ENCODE measurements around the gene TMEM115.

Gene TMEM115

GRCh38 chr3:50347187-50347813, 12.0 kb downstream of the TMEM115 start:
- TF ChIP-seq ZFP3 (CRISPR knock-in tag; IDR thresholded peaks at IDR 0.05): no peak
- TF ChIP-seq RARB (CRISPR knock-in tag; IDR thresholded peaks at IDR 0.05): no peak
- TF ChIP-seq GLIS3 (CRISPR knock-in tag; IDR thresholded peaks at IDR 0.05): no peak
- TF ChIP-seq TOX (CRISPR knock-in tag; IDR thresholded peaks at IDR 0.05; ENCODE audit: borderline replicate concordance): no peak
- no peak for TF ChIP-seq ISL1 (CRISPR knock-in tag; IDR thresholded peaks at IDR 0.05)
- 0 out of 2 replicates have a peak, but pooled peaks have one; percentile 20 for TF ChIP-seq ZNF70 (CRISPR knock-in tag; IDR thresholded peaks at IDR 0.05)

GRCh38 chr3:50345586-50346234, 13.6 kb downstream of the TMEM115 start, which contains the start of gene ZMYND10:
ZMYND10 (minus strand) TSS chr3:50345732; CDS start chr3:50345579, 153 bp downstream.
- TF ChIP-seq RARB (CRISPR knock-in tag; IDR thresholded peaks at IDR 0.05) (no peak), ARNTL (CRISPR knock-in tag; IDR thresholded peaks at IDR 0.05; ENCODE audit: borderline replicate concordance, low read depth) (no peak), PATZ1 (CRISPR knock-in tag; IDR thresholded peaks at IDR 0.05; ENCODE audit: borderline replicate concordance) (no peak), ZNF70 (CRISPR knock-in tag; IDR thresholded peaks at IDR 0.05) (no peak), GLIS3 (CRISPR knock-in tag; IDR thresholded peaks at IDR 0.05) (no peak), CSDC2 (CRISPR knock-in tag; IDR thresholded peaks at IDR 0.05) (no peak), ZNF565 (CRISPR knock-in tag; conservative IDR thresholded peaks at IDR 0.05; ENCODE audit: low read depth) (no peak), ZFP30 (CRISPR knock-in tag; IDR thresholded peaks at IDR 0.05) (no peak), PPARA (CRISPR knock-in tag; IDR thresholded peaks at IDR 0.05; ENCODE audit: borderline replicate concordance) (no peak), ESRRG (CRISPR knock-in tag; IDR thresholded peaks at IDR 0.05) (no peak), ZC3H10 (CRISPR knock-in tag; IDR thresholded peaks at IDR 0.05) (no peak), SNAI2 (CRISPR knock-in tag; IDR thresholded peaks at IDR 0.05) (no peak), TOX (CRISPR knock-in tag; IDR thresholded peaks at IDR 0.05; ENCODE audit: borderline replicate concordance) (no peak), BACH2 (CRISPR knock-in tag; IDR thresholded peaks at IDR 0.05; ENCODE audit: borderline replicate concordance) (no peak), POU6F1 (CRISPR knock-in tag; IDR thresholded peaks at IDR 0.05; ENCODE audit: borderline replicate concordance, low read depth) (no peak), OSR1 (CRISPR knock-in tag; IDR thresholded peaks at IDR 0.05) (no peak), ZNF8 (CRISPR knock-in tag; IDR thresholded peaks at IDR 0.05) (no peak)
- ATAC-seq: no peak

More at GRCh38 chr3:50347187-50347813, 12.0 kb downstream of the TMEM115 start:
- ATAC-seq: peak; percentile 8

GRCh38 chr3:50345008-50345407, 14.3 kb downstream of the TMEM115 start:
- no peak for ATAC-seq

More at GRCh38 chr3:50345008-50345407, 14.3 kb downstream of the TMEM115 start:
- no peak for TF ChIP-seq TSHZ2 (CRISPR knock-in tag; IDR thresholded peaks at IDR 0.05)
- TF ChIP-seq CREB5 (CRISPR knock-in tag; IDR thresholded peaks at IDR 0.05; ENCODE audit: low read depth): no peak
- TF ChIP-seq ISL1 (CRISPR knock-in tag; IDR thresholded peaks at IDR 0.05): no peak
- no peak for TF ChIP-seq BACH2 (CRISPR knock-in tag; IDR thresholded peaks at IDR 0.05; ENCODE audit: borderline replicate concordance)
- no peak for TF ChIP-seq ESRRG (CRISPR knock-in tag; IDR thresholded peaks at IDR 0.05)
- no peak for TF ChIP-seq CSRNP3 (CRISPR knock-in tag; IDR thresholded peaks at IDR 0.05)
- TF ChIP-seq ZNF565 (CRISPR knock-in tag; conservative IDR thresholded peaks at IDR 0.05; ENCODE audit: low read depth): no peak
- no peak for TF ChIP-seq ZFP30 (CRISPR knock-in tag; IDR thresholded peaks at IDR 0.05)

Data from SK-N-SH treated with all-trans-retinoic acid at 6 μM for 48 hours (cell line).